ENCODE results near the gene SQSTM1.
A peak's percentile ranks its signal among the peaks of the same experiment; 100 is the strongest.

Gene SQSTM1

GRCh38 chr5:179820127-179820482 lies 600 bp upstream of the SQSTM1 start:
- no peak for TF ChIP-seq CTCF (IDR thresholded peaks at IDR 0.05; ENCODE audit: control extremely low read depth, extremely low read depth, low read depth, missing control alignments)
- POLR2A ChIA-PET: interaction anchor here (0.5 to 2.2 kb wide), 15 partner anchors 9 to 197 kb away, joined by 3 to 27 read pairs (median 5); partner anchors contain the start of genes HNRNPH1, LTC4S and MAML1
- CTCF ChIA-PET: interaction anchor here (2.3 kb wide), 1 partner anchor 18 kb away, joined by 13 read pairs; no protein-coding TSS in a partner anchor

GRCh38 chr5:179821298-179822058 lies 773 bp downstream of the SQSTM1 start:
- TF ChIP-seq CTCF (IDR thresholded peaks at IDR 0.05; ENCODE audit: control extremely low read depth, extremely low read depth, low read depth, missing control alignments): no peak
- POLR2A ChIA-PET: interaction anchor here (0.6 to 2.2 kb wide), 13 partner anchors 9 to 144 kb away, joined by 3 to 27 read pairs (median 4); partner anchors contain the start of gene LTC4S
- CTCF ChIA-PET: interaction anchor here (1.3 to 1.9 kb wide), 4 partner anchors 11 to 143 kb away, joined by 3 to 10 read pairs (median 5); no protein-coding TSS in a partner anchor
- DNase-seq (ENCODE audit: extremely low spot score): peak; percentile 91

More at GRCh38 chr5:179820127-179820482, 600 bp upstream of the SQSTM1 start:
- no peak for DNase-seq (ENCODE audit: extremely low spot score)

GRCh38 chr5:179822059-179822432 lies 1.3 kb downstream of the SQSTM1 start:
- TF ChIP-seq CTCF (IDR thresholded peaks at IDR 0.05; ENCODE audit: control extremely low read depth, extremely low read depth, low read depth, missing control alignments): no peak
- ChIA-PET CTCF (interaction anchor here (1.3 to 1.9 kb wide), 4 partner anchors 11 to 143 kb away, joined by 3 to 10 read pairs (median 5); no protein-coding TSS in a partner anchor), POLR2A (interaction anchor here (0.6 to 1.6 kb wide), 7 partner anchors 8 to 42 kb away, joined by 3 to 8 read pairs (median 4); no protein-coding TSS in a partner anchor)
- no peak for DNase-seq (ENCODE audit: extremely low spot score)

- DNase-seq (ENCODE audit: extremely low spot score): no peak
- CTCF ChIA-PET: interaction anchor here (0.9 to 1.9 kb wide), 5 partner anchors 10 to 144 kb away, joined by 3 to 10 read pairs (median 3); no protein-coding TSS in a partner anchor
- POLR2A ChIA-PET: interaction anchor here (0.6 to 1.6 kb wide), 7 partner anchors 7 to 41 kb away, joined by 3 to 8 read pairs (median 4); no protein-coding TSS in a partner anchor
- no peak for TF ChIP-seq CTCF (IDR thresholded peaks at IDR 0.05; ENCODE audit: control extremely low read depth, extremely low read depth, low read depth, missing control alignments)
Measured at GRCh38 chr5:179822444-179822990, 1.8 kb downstream of the SQSTM1 start.

- CTCF ChIA-PET: interaction anchor here (2.2 kb wide), 1 partner anchor 22 kb away, joined by 7 read pairs; no protein-coding TSS in a partner anchor
- no peak for TF ChIP-seq CTCF (IDR thresholded peaks at IDR 0.05; ENCODE audit: control extremely low read depth, extremely low read depth, low read depth, missing control alignments)
- POLR2A ChIA-PET: no interaction called here
- DNase-seq (ENCODE audit: extremely low spot score): no peak
Measured at GRCh38 chr5:179823937-179824744, 3.4 kb downstream of the SQSTM1 start.

- DNase-seq (ENCODE audit: extremely low spot score): no peak
- ChIA-PET CTCF (interaction anchor here (2.2 kb wide), 1 partner anchor 23 kb away, joined by 7 read pairs; no protein-coding TSS in a partner anchor), POLR2A (no interaction called here)
- TF ChIP-seq CTCF (IDR thresholded peaks at IDR 0.05; ENCODE audit: control extremely low read depth, extremely low read depth, low read depth, missing control alignments): no peak
Measured at GRCh38 chr5:179824745-179825112, 4.0 kb downstream of the SQSTM1 start.
